ENCODE results near the gene CST2. TPM values are rescaled to one million over a fixed set of nuclear protein-coding genes. Genes with fewer than 3 reads are reported as not detected.
"Not testable (repeated sequence)": the region's sequence is repeated elsewhere in the genome, so short reads cannot be mapped to it uniquely, and the experiment has no call there.

Gene CST2
- total and polyA plus RNA-seq, 2 donors (not counting 3 experiments of a cell fraction or from before 2014, with no cell fraction given) = not detected

GRCh38 chr20:23782366-23782983, 44.1 kb downstream of the CST2 start:
- intact Hi-C loops (cut with micrococcal nuclease) (loop anchor here (1.0 kb wide), 1 partner anchor 114 kb away; no protein-coding TSS in a partner anchor), dilution Hi-C loops (cut with MboI; ENCODE audit: extremely low pct_ligation_motif_present, low sequenced_read_pairs) (no loop called here)
- no peaks in the 10 kb centered on the region for H3K9me1 ChIP-seq (replicated peaks; ENCODE audit: control insufficient read depth, extremely low read depth, insufficient read depth, low read length)
- H4K20me1 ChIP-seq (replicated peaks; ENCODE audit: control insufficient read depth, extremely low read depth, insufficient read depth, low read length) = no peaks in the 10 kb centered on the region
- H3K9ac ChIP-seq (replicated peaks; ENCODE audit: extremely low read depth, insufficient read depth, low read length) = no peak overlapping the region
- no TSS peak for BruUV-seq (replicated peaks)
- no peak overlapping the region for H3K4me3 ChIP-seq (replicated peaks in 1 of 3; ENCODE audit: insufficient read depth in 1 of 3, low read depth in 1 of 3, low read length in 3 of 3)
- H2AFZ ChIP-seq (ENCODE audit: low read depth, low read length) = no peak overlapping the region
- H3K79me2 ChIP-seq (ENCODE audit: control insufficient read depth, insufficient read depth, low read length) = no peaks in the 10 kb centered on the region
- H3K27me3 ChIP-seq (ENCODE audit: control insufficient read depth in 2 of 2, insufficient read depth in 2 of 2, low read length in 2 of 2) = peaks cover 0 to 5% of the 10 kb centered on the region in 2 experiments
- no peak overlapping the region for H3K27ac ChIP-seq (ENCODE audit: insufficient read depth, low read depth, low read length)
- H3K9me3 ChIP-seq (replicated peaks; ENCODE audit: control insufficient read depth, insufficient read depth, low read length) = no peaks in the 10 kb centered on the region
- H3K36me3 ChIP-seq (ENCODE audit: control insufficient read depth in 2 of 2, extremely low read depth in 1 of 2, insufficient read depth in 2 of 2, low read length in 2 of 2) = no peaks in the 10 kb centered on the region
- peak; percentile 70 for FAIRE-seq
- no peaks in the 10 kb centered on the region for H3K4me1 ChIP-seq (ENCODE audit: control insufficient read depth, extremely low read depth, insufficient read depth, low read length)
- DNase-seq (ENCODE audit: low read depth, low spot score) = peak; percentile 29
- CTCF ChIA-PET = interaction anchor here (1.0 to 2.9 kb wide), 5 partner anchors 10 to 114 kb away, joined by 3 to 10 read pairs (median 5); no protein-coding TSS in a partner anchor
- no peak overlapping the region for H3K4me2 ChIP-seq (ENCODE audit: insufficient read depth, low read length)
- POLR2A ChIA-PET = no interaction called here
- TF ChIP-seq CTCF (IDR thresholded peaks at IDR 0.05; ENCODE audit: extremely low read depth in 1 of 2, insufficient read depth in 1 of 2, low read depth in 1 of 2, low read length in 2 of 2) = peak; percentile 65 to 69
- no peak for TF ChIP-seq POLR2A (IDR thresholded peaks at IDR 0.05; ENCODE audit: low read depth, low read length)
- TF ChIP-seq POLR2AphosphoS5 (IDR thresholded peaks at IDR 0.05; ENCODE audit: insufficient read depth, low read depth, low read length) = no peak

GRCh38 chr20:23778676-23779075, 47.9 kb downstream of the CST2 start:
- H3K27ac ChIP-seq (ENCODE audit: insufficient read depth, low read depth, low read length); H3K27me3 ChIP-seq (ENCODE audit: control insufficient read depth in 2 of 2, insufficient read depth in 2 of 2, low read length in 2 of 2); DNase-seq (ENCODE audit: low read depth, low spot score); H3K79me2 ChIP-seq (ENCODE audit: control insufficient read depth, insufficient read depth, low read length); H3K4me1 ChIP-seq (ENCODE audit: control insufficient read depth, extremely low read depth, insufficient read depth, low read length); POLR2A ChIA-PET; H3K9me1 ChIP-seq (replicated peaks; ENCODE audit: control insufficient read depth, extremely low read depth, insufficient read depth, low read length); H3K36me3 ChIP-seq (ENCODE audit: control insufficient read depth in 2 of 2, extremely low read depth in 1 of 2, insufficient read depth in 2 of 2, low read length in 2 of 2); H3K9ac ChIP-seq (replicated peaks; ENCODE audit: extremely low read depth, insufficient read depth, low read length); H3K4me2 ChIP-seq (ENCODE audit: insufficient read depth, low read length); H2AFZ ChIP-seq (ENCODE audit: low read depth, low read length); H3K9me3 ChIP-seq (replicated peaks; ENCODE audit: control insufficient read depth, insufficient read depth, low read length); intact Hi-C loops (cut with micrococcal nuclease); H4K20me1 ChIP-seq (replicated peaks; ENCODE audit: control insufficient read depth, extremely low read depth, insufficient read depth, low read length); H3K4me3 ChIP-seq (replicated peaks in 1 of 3; ENCODE audit: insufficient read depth in 1 of 3, low read depth in 1 of 3, low read length in 3 of 3); CTCF ChIA-PET; dilution Hi-C loops (cut with MboI; ENCODE audit: extremely low pct_ligation_motif_present, low sequenced_read_pairs); FAIRE-seq; BruUV-seq (replicated peaks): not testable (repeated sequence)

- DNase-seq (ENCODE audit: low read depth, low spot score); H3K9ac ChIP-seq (replicated peaks; ENCODE audit: extremely low read depth, insufficient read depth, low read length); FAIRE-seq; H3K4me2 ChIP-seq (ENCODE audit: insufficient read depth, low read length); POLR2A ChIA-PET; intact Hi-C loops (cut with micrococcal nuclease); H3K36me3 ChIP-seq (ENCODE audit: control insufficient read depth in 2 of 2, extremely low read depth in 1 of 2, insufficient read depth in 2 of 2, low read length in 2 of 2); BruUV-seq (replicated peaks); H3K4me3 ChIP-seq (replicated peaks in 1 of 3; ENCODE audit: insufficient read depth in 1 of 3, low read depth in 1 of 3, low read length in 3 of 3); H3K27me3 ChIP-seq (ENCODE audit: control insufficient read depth in 2 of 2, insufficient read depth in 2 of 2, low read length in 2 of 2); dilution Hi-C loops (cut with MboI; ENCODE audit: extremely low pct_ligation_motif_present, low sequenced_read_pairs); H3K9me3 ChIP-seq (replicated peaks; ENCODE audit: control insufficient read depth, insufficient read depth, low read length); H3K9me1 ChIP-seq (replicated peaks; ENCODE audit: control insufficient read depth, extremely low read depth, insufficient read depth, low read length); H2AFZ ChIP-seq (ENCODE audit: low read depth, low read length); CTCF ChIA-PET; H3K27ac ChIP-seq (ENCODE audit: insufficient read depth, low read depth, low read length); H4K20me1 ChIP-seq (replicated peaks; ENCODE audit: control insufficient read depth, extremely low read depth, insufficient read depth, low read length); H3K79me2 ChIP-seq (ENCODE audit: control insufficient read depth, insufficient read depth, low read length); H3K4me1 ChIP-seq (ENCODE audit: control insufficient read depth, extremely low read depth, insufficient read depth, low read length): not testable (repeated sequence)
Observed at GRCh38 chr20:23777380-23777779, 49.1 kb downstream of the CST2 start.

Data from endothelial cell of umbilical vein (primary cell).